Measurements from ENCODE around the gene NEURL1. TPM values are rescaled to one million over a fixed set of nuclear protein-coding genes. Genes with fewer than 3 reads are reported as not detected.

Gene NEURL1
- total and polyA plus RNA-seq, 2 donors (not counting 3 experiments of a cell fraction or from before 2014, with no cell fraction given), result 0.06 to 0.22 TPM

GRCh38 chr10:103535595-103535994 is 42.1 kb downstream of the NEURL1 start:
- TF ChIP-seq GATA2 (IDR thresholded peaks at IDR 0.05; ENCODE audit: insufficient read depth, insufficient read length, low read depth, low read length), result no peak
- TF ChIP-seq EZH2 (IDR thresholded peaks at IDR 0.05; ENCODE audit: borderline replicate concordance, low read depth, low read length, severe bottlenecking), result no peak
- no peak for TF ChIP-seq POLR2AphosphoS5 (IDR thresholded peaks at IDR 0.05; ENCODE audit: insufficient read depth, low read depth, low read length)
- TF ChIP-seq MYC (IDR thresholded peaks at IDR 0.05; ENCODE audit: low read depth, low read length), result no peak
- no peak for TF ChIP-seq MAX (IDR thresholded peaks at IDR 0.05; ENCODE audit: insufficient read depth, insufficient read length)
- TF ChIP-seq FOS (IDR thresholded peaks at IDR 0.05; ENCODE audit: borderline replicate concordance, insufficient read depth, low read length), result no peak
- TF ChIP-seq JUN (IDR thresholded peaks at IDR 0.05; ENCODE audit: borderline replicate concordance, insufficient read depth, insufficient read length, low read depth), result no peak
- no peak for TF ChIP-seq POLR2A (IDR thresholded peaks at IDR 0.05; ENCODE audit: low read depth, low read length)
- TF ChIP-seq CTCF (IDR thresholded peaks at IDR 0.05; ENCODE audit: extremely low read depth in 1 of 2, insufficient read depth in 1 of 2, low read depth in 1 of 2, low read length in 2 of 2), result no peak
- Histone ChIP-seq H3K4me2 (ENCODE audit: insufficient read depth, low read length) (no peak overlapping the region), H3K36me3 (ENCODE audit: control insufficient read depth in 2 of 2, extremely low read depth in 1 of 2, insufficient read depth in 2 of 2, low read length in 2 of 2) (no peaks in the 10 kb centered on the region), H3K9me1 (replicated peaks; ENCODE audit: control insufficient read depth, extremely low read depth, insufficient read depth, low read length) (no peaks in the 10 kb centered on the region), H3K27ac (ENCODE audit: insufficient read depth, low read depth, low read length) (no peak overlapping the region), H3K79me2 (ENCODE audit: control insufficient read depth, insufficient read depth, low read length) (no peaks in the 10 kb centered on the region), H3K9ac (replicated peaks; ENCODE audit: extremely low read depth, insufficient read depth, low read length) (no peak overlapping the region), H3K4me3 (replicated peaks in 1 of 3; ENCODE audit: insufficient read depth in 1 of 3, low read depth in 1 of 3, low read length in 3 of 3) (no peak overlapping the region), H2AFZ (ENCODE audit: low read depth, low read length) (no peak overlapping the region), H4K20me1 (replicated peaks; ENCODE audit: control insufficient read depth, extremely low read depth, insufficient read depth, low read length) (no peaks in the 10 kb centered on the region), H3K4me1 (ENCODE audit: control insufficient read depth, extremely low read depth, insufficient read depth, low read length) (no peaks in the 10 kb centered on the region), H3K9me3 (replicated peaks; ENCODE audit: control insufficient read depth, insufficient read depth, low read length) (no peaks in the 10 kb centered on the region), H3K27me3 (ENCODE audit: control insufficient read depth in 2 of 2, insufficient read depth in 2 of 2, low read length in 2 of 2) (peaks cover 5% of the 10 kb centered on the region in 2 experiments)
- POLR2A ChIA-PET, result no interaction called here
- no TSS peak for BruUV-seq (replicated peaks)
- DNase-seq (ENCODE audit: low read depth, low spot score) (no peak), FAIRE-seq (no peak)
- intact Hi-C loops (cut with micrococcal nuclease), result no loop called here
- CTCF ChIA-PET, result no interaction called here
- dilution Hi-C loops (cut with MboI; ENCODE audit: extremely low pct_ligation_motif_present, low sequenced_read_pairs), result no loop called here

Measured in endothelial cell of umbilical vein (primary cell).